Peyer's patch (tissue), 4 donors: ENCODE results near the gene CNTN4.

Experiments used
- CTCF ChIP-seq, 6 experiments: fragments of 450-650 bp in 4 of 6; fragments of 200-600 bp in 2 of 6; sonication (generic) in 1 of 6; IDR thresholded peaks; one replicate each; pipeline ENCODE4 v1.5.1; 2017 to 2019; ENCODE audit warnings: antibody characterized with exemption in 6 of 6, mild to moderate bottlenecking in 3 of 6, moderate library complexity in 1 of 6
- POLR2A ChIP-seq, 2 donors: fragments of 450-650 bp; IDR thresholded peaks; one replicate each; pipeline ENCODE4 v1.5.1; 2017; ENCODE audit warnings: antibody characterized with exemption in 2 of 2, mild to moderate bottlenecking in 2 of 2, moderate library complexity in 2 of 2

- no peak for TF ChIP-seq CTCF (IDR thresholded peaks at IDR 0.05)
- TF ChIP-seq POLR2A (IDR thresholded peaks at IDR 0.05) = no peak
Observed at GRCh38 chr3:2301361-2301760, 202.7 kb downstream of the CNTN4 start.
